ENCODE data around the gene GRWD1.

GRWD1 gene

DNA sequence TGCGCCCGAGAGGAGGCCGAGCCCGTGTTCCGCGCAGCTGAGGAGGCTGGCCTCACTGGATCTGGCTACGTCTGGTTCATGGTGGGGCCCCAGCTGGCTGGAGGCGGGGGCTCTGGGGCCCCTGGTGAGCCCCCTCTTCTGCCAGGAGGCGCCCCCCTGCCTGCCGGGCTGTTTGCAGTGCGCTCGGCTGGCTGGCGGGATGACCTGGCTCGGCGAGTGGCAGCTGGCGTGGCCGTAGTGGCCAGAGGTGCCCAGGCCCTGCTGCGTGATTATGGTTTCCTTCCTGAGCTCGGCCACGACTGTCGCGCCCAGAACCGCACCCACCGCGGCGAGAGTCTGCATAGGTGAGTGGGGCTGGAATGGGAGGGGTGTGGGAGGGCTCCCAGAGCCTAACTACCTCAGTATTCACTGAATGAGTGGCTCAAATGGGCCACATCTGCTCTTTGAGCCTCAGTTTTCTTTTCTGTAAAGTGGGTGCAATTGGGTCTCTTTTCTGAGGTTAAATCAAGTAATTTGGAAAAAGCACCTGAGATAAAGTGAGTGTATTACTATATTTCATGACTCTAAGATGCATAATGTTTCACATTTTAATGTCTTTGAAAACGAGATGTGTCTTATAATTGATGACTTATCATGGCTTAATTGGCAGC is 40.6 kb upstream of the GRWD1 start:
- H2AFZ ChIP-seq (ENCODE audit: low read length) = no peak overlapping the region
- no peaks in the 10 kb centered on the region for H3K9me2 ChIP-seq (ENCODE audit: low read depth, low read length)
- H3K4me3 ChIP-seq (ENCODE audit: low read depth, low read length, poor library complexity, severe bottlenecking) = no peak overlapping the region
- H3K79me2 ChIP-seq (ENCODE audit: insufficient read depth, low read length) = no peaks in the 10 kb centered on the region
- peaks cover 3% of the 10 kb centered on the region; the same call in 1 of the 2 replicates for H3K27me3 ChIP-seq (ENCODE audit: insufficient read depth, low read length)
- H3K4me2 ChIP-seq (ENCODE audit: low read length) = no peak overlapping the region
- no peaks in the 10 kb centered on the region for H3K36me3 ChIP-seq (ENCODE audit: insufficient read depth, low read length)
- H3K9ac ChIP-seq (ENCODE audit: low read length) = no peak overlapping the region
- no peaks in the 10 kb centered on the region for H4K20me1 ChIP-seq (ENCODE audit: insufficient read depth, low read length)
- H3K27ac ChIP-seq (ENCODE audit: low read depth, low read length, poor library complexity, severe bottlenecking) = no peak overlapping the region
- TF ChIP-seq, protein P1, sequence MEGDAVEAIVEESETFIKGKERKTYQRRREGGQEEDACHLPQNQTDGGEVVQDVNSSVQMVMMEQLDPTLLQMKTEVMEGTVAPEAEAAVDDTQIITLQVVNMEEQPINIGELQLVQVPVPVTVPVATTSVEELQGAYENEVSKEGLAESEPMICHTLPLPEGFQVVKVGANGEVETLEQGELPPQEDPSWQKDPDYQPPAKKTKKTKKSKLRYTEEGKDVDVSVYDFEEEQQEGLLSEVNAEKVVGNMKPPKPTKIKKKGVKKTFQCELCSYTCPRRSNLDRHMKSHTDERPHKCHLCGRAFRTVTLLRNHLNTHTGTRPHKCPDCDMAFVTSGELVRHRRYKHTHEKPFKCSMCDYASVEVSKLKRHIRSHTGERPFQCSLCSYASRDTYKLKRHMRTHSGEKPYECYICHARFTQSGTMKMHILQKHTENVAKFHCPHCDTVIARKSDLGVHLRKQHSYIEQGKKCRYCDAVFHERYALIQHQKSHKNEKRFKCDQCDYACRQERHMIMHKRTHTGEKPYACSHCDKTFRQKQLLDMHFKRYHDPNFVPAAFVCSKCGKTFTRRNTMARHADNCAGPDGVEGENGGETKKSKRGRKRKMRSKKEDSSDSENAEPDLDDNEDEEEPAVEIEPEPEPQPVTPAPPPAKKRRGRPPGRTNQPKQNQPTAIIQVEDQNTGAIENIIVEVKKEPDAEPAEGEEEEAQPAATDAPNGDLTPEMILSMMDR (IDR thresholded peaks at IDR 0.05; ENCODE audit: low read length) = no peak
- no peak for TF ChIP-seq EZH2 (IDR thresholded peaks at IDR 0.05; ENCODE audit: borderline replicate concordance, low read length)
- no peaks in the 10 kb centered on the region for H3F3A ChIP-seq (ENCODE audit: insufficient read depth, low read length)
- peaks cover 12% of the 10 kb centered on the region for H3K4me1 ChIP-seq (ENCODE audit: insufficient read depth, low read length, severe bottlenecking)
- no peaks in the 10 kb centered on the region for H3K9me3 ChIP-seq (ENCODE audit: low read length)

DNA sequence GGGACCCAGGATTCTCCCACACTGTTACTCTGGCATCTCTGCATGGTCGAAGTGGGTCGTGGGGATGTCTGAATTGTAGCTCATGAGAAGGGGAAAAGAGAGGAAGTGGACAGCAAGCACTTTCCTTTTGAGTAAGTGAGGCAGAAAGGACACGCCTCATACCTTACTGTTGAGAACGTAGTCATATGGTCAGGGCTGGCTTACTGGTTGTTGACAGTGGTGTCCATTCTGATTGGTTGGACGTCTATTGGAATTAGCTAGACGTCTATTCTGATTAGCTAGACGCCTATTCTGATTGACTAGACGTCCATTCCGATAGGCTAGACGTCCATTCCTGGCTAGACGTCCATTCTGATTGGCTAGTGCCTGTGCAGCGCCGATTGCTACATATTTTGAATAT is 39.9 kb upstream of the GRWD1 start:
- Histone ChIP-seq H3K9me3 (ENCODE audit: low read length) (no peaks in the 10 kb centered on the region), H3K4me3 (ENCODE audit: low read depth, low read length, poor library complexity, severe bottlenecking) (no peak overlapping the region), H4K20me1 (ENCODE audit: insufficient read depth, low read length) (no peaks in the 10 kb centered on the region), H3K27me3 (ENCODE audit: insufficient read depth, low read length) (peaks cover 3% of the 10 kb centered on the region; the same call in 1 of the 2 replicates), H3K4me2 (ENCODE audit: low read length) (no peak overlapping the region), H3F3A (ENCODE audit: insufficient read depth, low read length) (no peaks in the 10 kb centered on the region), H3K79me2 (ENCODE audit: insufficient read depth, low read length) (no peaks in the 10 kb centered on the region), H3K9me2 (ENCODE audit: low read depth, low read length) (no peaks in the 10 kb centered on the region), H2AFZ (ENCODE audit: low read length) (no peak overlapping the region), H3K4me1 (ENCODE audit: insufficient read depth, low read length, severe bottlenecking) (peaks cover 5% of the 10 kb centered on the region), H3K36me3 (ENCODE audit: insufficient read depth, low read length) (no peaks in the 10 kb centered on the region), H3K27ac (ENCODE audit: low read depth, low read length, poor library complexity, severe bottlenecking) (no peak overlapping the region), H3K9ac (ENCODE audit: low read length) (no peak overlapping the region)
- TF ChIP-seq, protein P1 (IDR thresholded peaks at IDR 0.05; ENCODE audit: low read length) = no peak
- TF ChIP-seq EZH2 (IDR thresholded peaks at IDR 0.05; ENCODE audit: borderline replicate concordance, low read length) = no peak

DNA sequence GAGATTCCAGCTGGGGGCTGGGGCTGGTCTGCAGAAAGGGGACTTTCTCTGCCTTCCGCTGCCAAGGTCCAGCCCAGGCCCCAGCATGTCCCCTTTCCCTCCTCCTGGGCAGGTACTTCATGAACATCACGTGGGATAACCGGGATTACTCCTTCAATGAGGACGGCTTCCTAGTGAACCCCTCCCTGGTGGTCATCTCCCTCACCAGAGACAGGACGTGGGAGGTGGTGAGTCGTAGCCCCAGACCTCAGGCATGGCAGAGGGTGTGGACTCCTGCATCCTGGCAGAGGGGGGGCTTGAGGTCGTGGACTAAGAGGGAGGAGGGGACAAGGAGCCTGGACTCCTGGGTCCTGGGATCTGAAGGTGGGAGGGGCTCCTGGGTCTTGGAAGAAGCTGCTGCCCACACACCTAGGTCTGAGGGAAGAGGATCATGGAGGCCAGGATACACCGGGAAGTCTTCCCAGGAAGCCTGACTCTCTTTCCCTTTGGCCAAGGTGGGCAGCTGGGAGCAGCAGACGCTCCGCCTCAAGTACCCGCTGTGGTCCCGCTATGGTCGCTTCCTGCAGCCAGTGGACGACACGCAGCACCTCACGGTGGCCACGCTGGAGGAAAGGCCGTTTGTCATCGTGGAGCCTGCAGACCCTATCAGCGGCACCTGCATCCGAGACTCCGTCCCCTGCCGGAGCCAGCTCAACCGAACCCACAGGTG is 31.8 kb upstream of the GRWD1 start:
- Histone ChIP-seq H3K79me2 (ENCODE audit: insufficient read depth, low read length) (no peaks in the 10 kb centered on the region), H3K9me2 (ENCODE audit: low read depth, low read length) (no peaks in the 10 kb centered on the region), H3K27me3 (ENCODE audit: insufficient read depth, low read length) (no peaks in the 10 kb centered on the region), H3K4me1 (ENCODE audit: insufficient read depth, low read length, severe bottlenecking) (peaks cover 4% of the 10 kb centered on the region), H3K27ac (ENCODE audit: low read depth, low read length, poor library complexity, severe bottlenecking) (no peak overlapping the region), H2AFZ (ENCODE audit: low read length) (no peak overlapping the region), H3K9ac (ENCODE audit: low read length) (no peak overlapping the region), H3K9me3 (ENCODE audit: low read length) (no peaks in the 10 kb centered on the region), H3F3A (ENCODE audit: insufficient read depth, low read length) (no peaks in the 10 kb centered on the region), H3K4me2 (ENCODE audit: low read length) (no peak overlapping the region), H4K20me1 (ENCODE audit: insufficient read depth, low read length) (no peaks in the 10 kb centered on the region), H3K4me3 (ENCODE audit: low read depth, low read length, poor library complexity, severe bottlenecking) (no peak overlapping the region), H3K36me3 (ENCODE audit: insufficient read depth, low read length) (no peaks in the 10 kb centered on the region)
- TF ChIP-seq EZH2 (IDR thresholded peaks at IDR 0.05; ENCODE audit: borderline replicate concordance, low read length) = no peak
- TF ChIP-seq, protein P1 (IDR thresholded peaks at IDR 0.05; ENCODE audit: low read length) = no peak
